Panc1 (cell line): Measurements from ENCODE around the gene CC2D1A. TPM values are rescaled to one million over a fixed set of nuclear protein-coding genes. Genes with fewer than 3 reads are reported as not detected.

ENCODE experiments used
- ATAC-seq: fragments of 200-7000 bp; cut with Tn5 transposase; 2 replicates; pipeline ENCODE4 v1.9.1; 2020; ENCODE audit warnings: mild to moderate bottlenecking, moderate library complexity
- BruUV-seq: library from RNA; stranded (reverse); fragments of 400-500 nt; replicated peaks from 2 replicates; lab custom pipeline; 2021; lab: Mats Ljungman, UMichigan
- CTCF ChIA-PET: fragments of 300-600 bp; sonication (Branson Sonifier 250); formaldehyde crosslinking; loops from one replicate; lab custom pipeline; 2022; ENCODE audit warnings: antibody characterized with exemption; lab: Charles Lee
- POLR2A ChIA-PET: fragments of 300-600 bp; sonication (Branson Sonifier 250); formaldehyde crosslinking; loops from one replicate; lab custom pipeline; 2022; ENCODE audit warnings: antibody characterized with exemption; lab: Charles Lee
- DNase-seq: peaks from one replicate; pipeline ENCODE4 v3.0.0-alpha.2; 2010; ENCODE audit warnings: low read depth, low spot score
- H3K27ac ChIP-seq: 2 replicates; pipeline ENCODE4 v1.5.1; 2011; ENCODE audit warnings: mild to moderate bottlenecking, low read length, inconsistent platforms
- H3K27me3 ChIP-seq: fragments of 200-500 bp; sonication (Bioruptor generic); 2 replicates; pipeline ENCODE4 v1.6.0; 2014; ENCODE audit warnings: low read length, inconsistent platforms; ENCODE audit not compliant: control insufficient read depth, insufficient read depth
- H3K36me3 ChIP-seq: fragments of 200-500 bp; sonication (Bioruptor generic); 2 replicates; pipeline ENCODE4 v1.5.1; 2014; ENCODE audit warnings: inconsistent platforms, mild to moderate bottlenecking, low read length, moderate library complexity; ENCODE audit not compliant: control insufficient read depth, insufficient read depth
- H3K4me1 ChIP-seq: 2 replicates; pipeline ENCODE4 v1.5.1; 2011; ENCODE audit warnings: inconsistent platforms, mild to moderate bottlenecking, low read length, moderate library complexity; ENCODE audit not compliant: control insufficient read depth, insufficient read depth
- H3K4me3 ChIP-seq, 2 experiments: 2 replicates each; pipeline ENCODE4 v1.5.1; 2011 to 2012; ENCODE audit warnings: low read depth in 2 of 2, low read length in 2 of 2, mild to moderate bottlenecking in 2 of 2, inconsistent platforms in 1 of 2, moderate library complexity in 1 of 2
- H3K9me3 ChIP-seq: fragments of 200-500 bp; sonication (Bioruptor generic); 2 replicates; pipeline ENCODE4 v1.5.1; 2014; ENCODE audit warnings: low read depth, mild to moderate bottlenecking, inconsistent platforms, low read length, moderate library complexity; ENCODE audit not compliant: control insufficient read depth, insufficient read depth
- CTCF ChIP-seq: fragments of 450-650 bp; IDR thresholded peaks from 2 replicates; pipeline ENCODE4 v1.5.1; 2017; ENCODE audit warnings: mild to moderate bottlenecking
- POLR2AphosphoS5 ChIP-seq: IDR thresholded peaks from 2 replicates; pipeline ENCODE4 v1.6.1; 2012; ENCODE audit warnings: mild to moderate bottlenecking, low read depth, low read length, moderate library complexity
- REST ChIP-seq, 2 experiments: IDR thresholded peaks; 2 replicates each; pipeline ENCODE4 v1.6.1; 2011 to 2012; ENCODE audit warnings: low read depth in 2 of 2, control low read depth in 1 of 2, low read length in 1 of 2, mild to moderate bottlenecking in 1 of 2, moderate library complexity in 1 of 2; ENCODE audit not compliant: insufficient read depth in 1 of 2
- SIN3A ChIP-seq: IDR thresholded peaks from 2 replicates; pipeline ENCODE4 v1.6.1; 2012; ENCODE audit warnings: low read depth, mild to moderate bottlenecking, low read length, moderate library complexity, borderline replicate concordance; ENCODE audit not compliant: insufficient read depth
- TCF7L2 ChIP-seq: IDR thresholded peaks from 2 replicates; pipeline ENCODE4 v1.6.1; 2011; ENCODE audit warnings: mild to moderate bottlenecking, low read depth, low read length, inconsistent platforms
- in situ Hi-C: cut with HindIII; loops from 2 replicates; pipeline ENCODE4 v1.10.0; 2016; ENCODE audit warnings: low sequenced_read_pairs, low pct_unique_long_range_greater_than_20kb
- intact Hi-C: fragments of 100-400 bp; cut with micrococcal nuclease; formaldehyde crosslinking; loops from one replicate; pipeline ENCODE4 v1.10.0; 2022; ENCODE audit not compliant: unreplicated experiment
- total RNA-seq: library from RNA; stranded (reverse); gene quantifications from one replicate; pipeline ENCODE4 v1.2.1, GENCODE V29; 2021; ENCODE audit not compliant: unreplicated experiment

Gene CC2D1A
- total RNA-seq, 1 experiment from 2014 or later: 28.0 TPM

GRCh38 chr19:13931391-13932148 is 25.6 kb downstream of the CC2D1A start:
- TF ChIP-seq POLR2AphosphoS5 (no peak), CTCF (no peak), REST (IDR thresholded peaks at IDR 0.05; ENCODE audit: insufficient read depth in 1 of 2, low read depth in 2 of 2, low read length in 1 of 2) (no peak), TCF7L2 (no peak), SIN3A (no peak)
- Histone ChIP-seq H3K27ac (no peak overlapping the region), H3K4me1 (no peaks in the 10 kb centered on the region; the same call in 1 of the 2 replicates), H3K4me3 (no peak overlapping the region), H3K27me3 (no peaks in the 10 kb centered on the region), H3K36me3 (no peaks in the 10 kb centered on the region), H3K9me3 (no peaks in the 10 kb centered on the region)
- ATAC-seq (no peak), DNase-seq (no peak)
- ChIA-PET POLR2A (no interaction called here), CTCF (interaction anchor here (0.7 kb wide), 1 partner anchor 8 kb away, joined by 5 read pairs; no protein-coding TSS in a partner anchor)
- in situ Hi-C loops (no loop called here), intact Hi-C loops (no loop called here)
- BruUV-seq: no TSS peak

- CTCF ChIA-PET: no interaction called here
- DNase-seq (no peak), ATAC-seq (no peak)
- TF ChIP-seq CTCF (no peak), TCF7L2 (no peak), SIN3A (no peak), POLR2AphosphoS5 (no peak), REST (IDR thresholded peaks at IDR 0.05; ENCODE audit: insufficient read depth in 1 of 2, low read depth in 2 of 2, low read length in 1 of 2) (no peak)
- H3K27ac ChIP-seq: no peak overlapping the region
- H3K9me3 ChIP-seq: no peaks in the 10 kb centered on the region
- POLR2A ChIA-PET: no interaction called here
- intact Hi-C loops (no loop called here), in situ Hi-C loops (no loop called here)
- BruUV-seq: no TSS peak
- H3K27me3 ChIP-seq: no peaks in the 10 kb centered on the region
- no peaks in the 10 kb centered on the region for H3K36me3 ChIP-seq
- H3K4me1 ChIP-seq: no peaks in the 10 kb centered on the region; the same call in none of the 2 replicates
- H3K4me3 ChIP-seq: no peak overlapping the region
These were observed 26.2 kb downstream of the CC2D1A start for GRCh38 chr19:13932149-13932637.
